Kidney (tissue), 14 donors: Measurements from ENCODE around the gene ATP8A2. TPM values are rescaled to one million over a fixed set of nuclear protein-coding genes. Genes with fewer than 3 reads are reported as not detected.

Experiments used
- DNase-seq, 5 donors: peaks; one replicate each; pipeline ENCODE4 v3.0.0-alpha.2; 2013 to 2020
- FAIRE-seq: peaks from 2 replicates; lab custom pipeline; 2012; peaks lifted over from hg19 to GRCh38; lab: Jason Lieb, UNC
- H3K27ac ChIP-seq, 2 donors: one replicate each; pipeline ENCODE4 v1.7.0; 2013; ENCODE audit warnings: low read depth in 2 of 2, low read length in 2 of 2, inconsistent platforms in 1 of 2
- H3K27me3 ChIP-seq: one replicate; pipeline ENCODE4 v1.7.1; 2013; ENCODE audit warnings: low read length, inconsistent platforms; ENCODE audit not compliant: control insufficient read depth, insufficient read depth
- H3K36me3 ChIP-seq, 3 donors: one replicate each; pipeline versions ENCODE4 v1.7.0 to v1.7.1; 2013; ENCODE audit warnings: low read length in 3 of 3, control low read depth in 1 of 3, inconsistent platforms in 1 of 3; ENCODE audit not compliant: insufficient read depth in 3 of 3, control insufficient read depth in 2 of 3
- H3K4me1 ChIP-seq, 3 donors: one replicate each; pipeline versions ENCODE4 v1.7.0 to v1.7.1; 2013; ENCODE audit warnings: low read length in 3 of 3, inconsistent platforms in 1 of 3, low read depth in 1 of 3; ENCODE audit not compliant: control insufficient read depth in 2 of 3, insufficient read depth in 2 of 3
- H3K4me3 ChIP-seq, 3 donors: one replicate each; pipeline versions ENCODE4 v1.7.0 to v1.8.1; 2013; ENCODE audit warnings: low read length in 3 of 3, control low read depth in 1 of 3, inconsistent platforms in 1 of 3
- H3K9ac ChIP-seq, 3 donors: one replicate each; pipeline versions ENCODE4 v1.7.0 to v1.7.1; 2013; ENCODE audit warnings: low read length in 3 of 3, control low read depth in 1 of 3, inconsistent platforms in 1 of 3
- H3K9me3 ChIP-seq, 3 donors: one replicate each; pipeline versions ENCODE4 v1.7.0 to v1.7.1; 2013; ENCODE audit warnings: low read length in 3 of 3, control low read depth in 1 of 3, inconsistent platforms in 1 of 3; ENCODE audit not compliant: control insufficient read depth in 2 of 3, insufficient read depth in 1 of 3
- CTCF ChIP-seq: IDR thresholded peaks from 3 replicates; pipeline ENCODE4 v1.5.1; 2012; ENCODE audit warnings: mild to moderate bottlenecking, moderate library complexity, borderline replicate concordance; ENCODE audit not compliant: insufficient read depth; ENCODE audit errors: extremely low read depth
- intact Hi-C: fragments of 100-400 bp; cut with DNase I; formaldehyde crosslinking; loops from one replicate; pipeline ENCODE4 v1.11.1; 2022
- polyA plus RNA-seq: library from polyadenylated mRNA; stranded (reverse); fragments of 350-450 nt; fragmentation: Illumina TruSeq; extraction: RNeasy Lipid Tissue Mini Kit (QIAGEN cat#74804); gene quantifications from one replicate; pipeline ENCODE4 v1.2.3, GENCODE V29; 2014; ENCODE audit warnings: low read depth, low replicate concordance; ENCODE audit not compliant: insufficient read depth
- total RNA-seq: library from RNA; stranded (reverse); fragmentation: NEBNext Ultra II Directional; extraction: Animal tissue kit (Norgen Biotek cat#: 25700); gene quantifications from one replicate; pipeline ENCODE4 v1.2.1, GENCODE V29; 2021
- donor health status: control.
- donor health status: control.
- donor health status: control.
- donor health status: control.
- donor health status: control.
- donor health status: DM: yes; HTN: yes; CAD: no.
- donor health status: Normal renal cell carcinoma (clear cell type).

ATP8A2 gene
- total and polyA plus RNA-seq, 2 donors from 2014 or later: 0.50 to 0.73 TPM

- DNase-seq: no peak
- no peak for FAIRE-seq
- Histone ChIP-seq H3K4me3 (no peak overlapping the region), H3K36me3 (no peaks in the 10 kb centered on the region), H3K27ac (no peak overlapping the region), H3K9me3 (no peaks in the 10 kb centered on the region), H3K9ac (no peak overlapping the region), H3K4me1 (no peaks in the 10 kb centered on the region), H3K27me3 (no peaks in the 10 kb centered on the region)
- TF ChIP-seq CTCF: no peak
- intact Hi-C loops: no loop called here
These were observed 302.6 kb downstream of the ATP8A2 start for GRCh38 chr13:25674371-25674770.

- no peak overlapping the region for H3K4me3 ChIP-seq
- DNase-seq (no peak), FAIRE-seq (no peak)
- H3K27ac ChIP-seq: no peak overlapping the region
- H3K9ac ChIP-seq: no peak overlapping the region
- no peaks in the 10 kb centered on the region for H3K4me1 ChIP-seq
- H3K36me3 ChIP-seq: no peaks in the 10 kb centered on the region
- intact Hi-C loops: no loop called here
- no peaks in the 10 kb centered on the region for H3K9me3 ChIP-seq
- no peaks in the 10 kb centered on the region for H3K27me3 ChIP-seq
- TF ChIP-seq CTCF: no peak
These were observed 303.3 kb downstream of the ATP8A2 start for GRCh38 chr13:25675060-25675459.

GRCh38 chr13:25677956-25678355, 306.2 kb downstream of the ATP8A2 start:
- H3K36me3 ChIP-seq: no peaks in the 10 kb centered on the region
- H3K4me3 ChIP-seq: no peak overlapping the region
- no peaks in the 10 kb centered on the region for H3K9me3 ChIP-seq
- no peak for FAIRE-seq
- H3K4me1 ChIP-seq: no peaks in the 10 kb centered on the region
- H3K9ac ChIP-seq: no peak overlapping the region
- intact Hi-C loops: no loop called here
- H3K27ac ChIP-seq: no peak overlapping the region
- H3K27me3 ChIP-seq: no peaks in the 10 kb centered on the region
- DNase-seq: no peak
- TF ChIP-seq CTCF: no peak

- TF ChIP-seq CTCF: no peak
- no peak for FAIRE-seq
- intact Hi-C loops: no loop called here
- Histone ChIP-seq H3K27ac (no peak overlapping the region), H3K9me3 (no peaks in the 10 kb centered on the region), H3K9ac (no peak overlapping the region), H3K36me3 (no peaks in the 10 kb centered on the region), H3K27me3 (no peaks in the 10 kb centered on the region), H3K4me1 (no peaks in the 10 kb centered on the region), H3K4me3 (no peak overlapping the region)
- no peak for DNase-seq
These were observed 306.6 kb downstream of the ATP8A2 start for GRCh38 chr13:25678398-25678797.
